ENCODE measurements around the gene JTB.

- TF ChIP-seq, protein P1, sequence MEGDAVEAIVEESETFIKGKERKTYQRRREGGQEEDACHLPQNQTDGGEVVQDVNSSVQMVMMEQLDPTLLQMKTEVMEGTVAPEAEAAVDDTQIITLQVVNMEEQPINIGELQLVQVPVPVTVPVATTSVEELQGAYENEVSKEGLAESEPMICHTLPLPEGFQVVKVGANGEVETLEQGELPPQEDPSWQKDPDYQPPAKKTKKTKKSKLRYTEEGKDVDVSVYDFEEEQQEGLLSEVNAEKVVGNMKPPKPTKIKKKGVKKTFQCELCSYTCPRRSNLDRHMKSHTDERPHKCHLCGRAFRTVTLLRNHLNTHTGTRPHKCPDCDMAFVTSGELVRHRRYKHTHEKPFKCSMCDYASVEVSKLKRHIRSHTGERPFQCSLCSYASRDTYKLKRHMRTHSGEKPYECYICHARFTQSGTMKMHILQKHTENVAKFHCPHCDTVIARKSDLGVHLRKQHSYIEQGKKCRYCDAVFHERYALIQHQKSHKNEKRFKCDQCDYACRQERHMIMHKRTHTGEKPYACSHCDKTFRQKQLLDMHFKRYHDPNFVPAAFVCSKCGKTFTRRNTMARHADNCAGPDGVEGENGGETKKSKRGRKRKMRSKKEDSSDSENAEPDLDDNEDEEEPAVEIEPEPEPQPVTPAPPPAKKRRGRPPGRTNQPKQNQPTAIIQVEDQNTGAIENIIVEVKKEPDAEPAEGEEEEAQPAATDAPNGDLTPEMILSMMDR (IDR thresholded peaks at IDR 0.05), result no peak
- no peak for TF ChIP-seq POLR2A (IDR thresholded peaks at IDR 0.05)
Measured at GRCh38 chr1:153962088-153963029, 15.1 kb downstream of the JTB start.
